Loucy (cell line): Measurements from ENCODE around the gene CFAP100.

Source experiments
- H2AFZ ChIP-seq: fragments of 200-600 bp; sonication (generic); 2 replicates; pipeline ENCODE4 v1.6.0; 2016; ENCODE audit warnings: antibody characterized with exemption, mild to moderate bottlenecking, low read length, moderate library complexity
- H3F3A ChIP-seq: fragments of 200-600 bp; 2 replicates; pipeline ENCODE4 v1.6.0; 2016; ENCODE audit warnings: antibody characterized with exemption, low read depth, mild to moderate bottlenecking
- H3K27me3 ChIP-seq: fragments of 200-600 bp; sonication (generic); 2 replicates; pipeline ENCODE4 v1.6.1; 2014; ENCODE audit warnings: low read length, mild to moderate bottlenecking; ENCODE audit not compliant: insufficient read depth, poor library complexity, severe bottlenecking
- H3K36me3 ChIP-seq: fragments of 200-600 bp; sonication (generic); 2 replicates; pipeline ENCODE4 v1.6.1; 2016; ENCODE audit warnings: low read length; ENCODE audit not compliant: insufficient read depth
- H3K4me1 ChIP-seq: fragments of 200-600 bp; sonication (generic); 2 replicates; pipeline ENCODE4 v1.5.1; 2014; ENCODE audit warnings: low read length, mild to moderate bottlenecking; ENCODE audit not compliant: insufficient read depth, poor library complexity, severe bottlenecking
- H3K4me2 ChIP-seq: fragments of 200-600 bp; sonication (generic); 2 replicates; pipeline ENCODE4 v1.6.0; 2014; ENCODE audit warnings: antibody characterized with exemption, low read length, low read depth, mild to moderate bottlenecking; ENCODE audit not compliant: poor library complexity, severe bottlenecking
- H3K4me3 ChIP-seq: fragments of 200-600 bp; sonication (generic); 2 replicates; pipeline ENCODE4 v1.5.1; 2014; ENCODE audit warnings: low read length, mild to moderate bottlenecking, mixed read lengths; ENCODE audit not compliant: poor library complexity, severe bottlenecking
- H3K79me2 ChIP-seq: fragments of 200-600 bp; sonication (generic); 2 replicates; pipeline ENCODE4 v1.6.1; 2014; ENCODE audit warnings: low read length; ENCODE audit not compliant: insufficient read depth
- H3K9ac ChIP-seq: fragments of 200-600 bp; sonication (generic); 2 replicates; pipeline ENCODE4 v1.6.0; 2014; ENCODE audit warnings: mild to moderate bottlenecking, low read depth, low read length, moderate library complexity; ENCODE audit not compliant: poor library complexity, severe bottlenecking
- H3K9me2 ChIP-seq: fragments of 200-600 bp; sonication (generic); replicated peaks from 2 replicates; pipeline ENCODE4 v1.6.1; 2016; ENCODE audit warnings: low read depth, low read length, mixed read lengths
- H3K9me3 ChIP-seq: fragments of 200-600 bp; sonication (generic); 2 replicates; pipeline ENCODE4 v1.6.1; 2014; ENCODE audit warnings: mild to moderate bottlenecking, antibody characterized with exemption, low read length, low read depth; ENCODE audit not compliant: insufficient read depth
- H4K20me1 ChIP-seq: fragments of 200-600 bp; sonication (generic); 2 replicates; pipeline ENCODE4 v1.6.0; 2014; ENCODE audit warnings: antibody characterized with exemption, low read length, mild to moderate bottlenecking; ENCODE audit not compliant: insufficient read depth, poor library complexity, severe bottlenecking
- CTCF ChIP-seq: fragments of 200-600 bp; sonication (generic); conservative IDR thresholded peaks from 2 replicates; pipeline ENCODE4 v1.5.1; 2014; ENCODE audit warnings: mild to moderate bottlenecking, antibody characterized with exemption, low read length
- EZH2phosphoT487 ChIP-seq: fragments of 200-600 bp; IDR thresholded peaks from 2 replicates; pipeline ENCODE4 v1.6.1; 2018; ENCODE audit warnings: antibody characterized with exemption, mild to moderate bottlenecking, moderate library complexity, borderline replicate concordance

The CFAP100 gene

GRCh38 chr3:126393563-126393962, 1.1 kb upstream of the CFAP100 start:
- no peak overlapping the region for H3K4me2 ChIP-seq
- H3K4me1 ChIP-seq = peaks cover 5% of the 10 kb centered on the region
- TF ChIP-seq CTCF = no peak
- no peak for TF ChIP-seq EZH2phosphoT487
- no peak overlapping the region for H2AFZ ChIP-seq
- no peaks in the 10 kb centered on the region for H4K20me1 ChIP-seq
- no peaks in the 10 kb centered on the region for H3F3A ChIP-seq
- no peaks in the 10 kb centered on the region for H3K27me3 ChIP-seq
- no peaks in the 10 kb centered on the region for H3K9me2 ChIP-seq
- no peaks in the 10 kb centered on the region for H3K36me3 ChIP-seq
- no peaks in the 10 kb centered on the region for H3K9me3 ChIP-seq
- H3K79me2 ChIP-seq = no peaks in the 10 kb centered on the region
- no peak overlapping the region for H3K4me3 ChIP-seq
- no peak overlapping the region for H3K9ac ChIP-seq

GRCh38 chr3:126394977-126395321, 240 bp downstream of the CFAP100 start:
- no peak overlapping the region for H3K9ac ChIP-seq
- no peaks in the 10 kb centered on the region for H3K9me3 ChIP-seq
- no peak overlapping the region for H3K4me2 ChIP-seq
- H3K79me2 ChIP-seq = no peaks in the 10 kb centered on the region
- H4K20me1 ChIP-seq = no peaks in the 10 kb centered on the region
- H3K27me3 ChIP-seq = no peaks in the 10 kb centered on the region
- H3K36me3 ChIP-seq = no peaks in the 10 kb centered on the region
- no peaks in the 10 kb centered on the region for H3F3A ChIP-seq
- H2AFZ ChIP-seq = no peak overlapping the region
- no peak overlapping the region for H3K4me3 ChIP-seq
- TF ChIP-seq EZH2phosphoT487 (no peak), CTCF (no peak)
- H3K4me1 ChIP-seq = peaks cover 5% of the 10 kb centered on the region
- no peaks in the 10 kb centered on the region for H3K9me2 ChIP-seq

- Histone ChIP-seq H2AFZ (no peak overlapping the region), H3K9me2 (no peaks in the 10 kb centered on the region), H3K4me2 (no peak overlapping the region), H3K4me1 (peaks cover under 1% of the 10 kb centered on the region), H3K4me3 (no peak overlapping the region), H3F3A (no peaks in the 10 kb centered on the region), H3K79me2 (no peaks in the 10 kb centered on the region), H3K27me3 (no peaks in the 10 kb centered on the region), H3K9me3 (no peaks in the 10 kb centered on the region), H3K36me3 (no peaks in the 10 kb centered on the region), H3K9ac (no peak overlapping the region), H4K20me1 (no peaks in the 10 kb centered on the region)
- no peak for TF ChIP-seq EZH2phosphoT487
- TF ChIP-seq CTCF = no peak
Observed at GRCh38 chr3:126395846-126396513, 1.3 kb downstream of the CFAP100 start.
